Progenitor cell of endocrine pancreas (in vitro differentiated cells): Measurements from ENCODE around the gene VSTM2B. TPM values are rescaled to one million over a fixed set of nuclear protein-coding genes. Genes with fewer than 3 reads are reported as not detected.

Experiments
- DNase-seq: peaks from one replicate; pipeline ENCODE4 v3.0.0; 2021; ENCODE audit warnings: low spot score; ENCODE audit not compliant: unreplicated experiment
- H3K27ac Mint-ChIP-seq: 2 replicates; pipeline ENCODE4 v1.8.0; 2021; ENCODE audit warnings: mild to moderate bottlenecking, moderate library complexity, mixed read lengths
- H3K27me3 Mint-ChIP-seq: 2 replicates; pipeline ENCODE4 v1.8.0; 2021; ENCODE audit warnings: mixed read lengths
- H3K36me3 Mint-ChIP-seq: 2 replicates; pipeline ENCODE4 v1.8.0; 2022; ENCODE audit warnings: mixed read lengths; ENCODE audit not compliant: insufficient read depth
- H3K4me1 Mint-ChIP-seq: 2 replicates; pipeline ENCODE4 v1.8.0; 2021; ENCODE audit warnings: low read depth, mixed read lengths
- H3K4me3 Mint-ChIP-seq: 2 replicates; pipeline ENCODE4 v1.8.0; 2021; ENCODE audit warnings: low read depth, mild to moderate bottlenecking, moderate library complexity, mixed read lengths
- H3K9me3 Mint-ChIP-seq: 2 replicates; pipeline ENCODE4 v1.8.0; 2021; ENCODE audit warnings: low read depth, mixed read lengths
- CTCF ChIP-seq: fragments of 200-600 bp; sonication (generic); IDR thresholded peaks from one replicate; pipeline ENCODE4 v1.5.0; 2021; ENCODE audit warnings: antibody characterized with exemption, mild to moderate bottlenecking; ENCODE audit not compliant: unreplicated experiment
- total RNA-seq: library from RNA; stranded (reverse); gene quantifications from 2 replicates; pipeline ENCODE4 v1.2.1, GENCODE V29; 2021

VSTM2B gene
- total RNA-seq, 1 donor from 2014 or later: not detected

DNA sequence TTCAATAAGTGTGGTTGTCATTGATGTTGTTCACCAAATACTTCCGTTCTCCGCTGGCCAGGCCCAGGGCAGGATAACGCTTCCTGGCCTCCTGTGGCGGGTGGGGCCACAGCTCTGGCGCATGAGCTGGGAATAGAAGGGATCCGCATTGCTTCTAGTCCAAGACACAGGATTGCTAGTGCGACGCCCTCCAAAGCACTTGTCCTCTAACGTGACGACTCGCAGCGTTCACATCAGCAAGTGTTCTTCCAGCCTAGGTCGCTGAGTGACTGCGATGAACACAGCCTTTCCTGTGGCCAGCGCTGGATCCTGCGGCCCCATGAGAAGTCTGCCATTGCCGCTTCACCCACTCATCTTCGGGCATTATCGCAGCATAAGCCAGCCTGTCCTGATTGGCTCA, 39.4 kb downstream of the VSTM2B start:
- no peak overlapping the region for H3K4me3 Mint-ChIP-seq
- no peak for TF ChIP-seq CTCF
- no peaks in the 10 kb centered on the region for H3K36me3 Mint-ChIP-seq
- H3K27ac Mint-ChIP-seq: no peak overlapping the region
- no peak for DNase-seq
- peaks cover 44% of the 10 kb centered on the region for H3K27me3 Mint-ChIP-seq
- no peaks in the 10 kb centered on the region for H3K4me1 Mint-ChIP-seq
- H3K9me3 Mint-ChIP-seq: no peaks in the 10 kb centered on the region

- no peaks in the 10 kb centered on the region for H3K36me3 Mint-ChIP-seq
- no peak overlapping the region for H3K4me3 Mint-ChIP-seq
- DNase-seq: no peak
- H3K27ac Mint-ChIP-seq: no peak overlapping the region
- peaks cover 52% of the 10 kb centered on the region for H3K27me3 Mint-ChIP-seq
- H3K9me3 Mint-ChIP-seq: no peaks in the 10 kb centered on the region
- no peaks in the 10 kb centered on the region for H3K4me1 Mint-ChIP-seq
- no peak for TF ChIP-seq CTCF
Observed at GRCh38 chr19:29566496-29567054, 40.8 kb downstream of the VSTM2B start.

DNA sequence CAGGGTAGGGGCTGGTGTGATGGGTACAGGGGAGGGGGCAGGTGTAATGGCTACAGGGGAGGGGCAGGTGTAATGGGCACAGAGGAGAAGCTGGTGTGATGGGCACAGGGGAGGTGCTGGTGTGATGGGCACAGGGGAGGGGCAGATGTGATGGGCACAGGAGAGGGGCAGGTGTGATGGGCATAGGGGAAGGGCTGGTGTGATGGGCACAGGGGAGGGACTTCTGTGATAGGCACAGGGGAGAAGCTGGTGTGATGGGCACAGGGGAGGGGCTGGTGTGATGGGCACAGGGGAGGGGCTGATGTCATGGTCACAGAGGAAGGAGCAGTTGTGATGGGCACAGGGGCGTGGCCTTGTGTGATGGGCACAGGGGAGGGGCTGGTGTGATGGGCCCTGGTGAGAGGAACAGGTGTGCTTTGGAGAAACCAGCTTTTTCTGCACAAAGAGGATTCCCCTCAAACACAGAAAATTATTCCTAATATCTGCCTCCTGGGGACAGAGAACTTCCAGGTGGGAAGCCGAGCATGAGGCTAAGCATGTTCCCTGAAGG, 41.6 kb downstream of the VSTM2B start:
- Mint-ChIP-seq H3K36me3 (no peaks in the 10 kb centered on the region), H3K4me3 (no peak overlapping the region), H3K4me1 (no peaks in the 10 kb centered on the region), H3K27ac (no peak overlapping the region), H3K27me3 (peaks cover 58% of the 10 kb centered on the region), H3K9me3 (no peaks in the 10 kb centered on the region)
- no peak for TF ChIP-seq CTCF
- no peak for DNase-seq

DNA sequence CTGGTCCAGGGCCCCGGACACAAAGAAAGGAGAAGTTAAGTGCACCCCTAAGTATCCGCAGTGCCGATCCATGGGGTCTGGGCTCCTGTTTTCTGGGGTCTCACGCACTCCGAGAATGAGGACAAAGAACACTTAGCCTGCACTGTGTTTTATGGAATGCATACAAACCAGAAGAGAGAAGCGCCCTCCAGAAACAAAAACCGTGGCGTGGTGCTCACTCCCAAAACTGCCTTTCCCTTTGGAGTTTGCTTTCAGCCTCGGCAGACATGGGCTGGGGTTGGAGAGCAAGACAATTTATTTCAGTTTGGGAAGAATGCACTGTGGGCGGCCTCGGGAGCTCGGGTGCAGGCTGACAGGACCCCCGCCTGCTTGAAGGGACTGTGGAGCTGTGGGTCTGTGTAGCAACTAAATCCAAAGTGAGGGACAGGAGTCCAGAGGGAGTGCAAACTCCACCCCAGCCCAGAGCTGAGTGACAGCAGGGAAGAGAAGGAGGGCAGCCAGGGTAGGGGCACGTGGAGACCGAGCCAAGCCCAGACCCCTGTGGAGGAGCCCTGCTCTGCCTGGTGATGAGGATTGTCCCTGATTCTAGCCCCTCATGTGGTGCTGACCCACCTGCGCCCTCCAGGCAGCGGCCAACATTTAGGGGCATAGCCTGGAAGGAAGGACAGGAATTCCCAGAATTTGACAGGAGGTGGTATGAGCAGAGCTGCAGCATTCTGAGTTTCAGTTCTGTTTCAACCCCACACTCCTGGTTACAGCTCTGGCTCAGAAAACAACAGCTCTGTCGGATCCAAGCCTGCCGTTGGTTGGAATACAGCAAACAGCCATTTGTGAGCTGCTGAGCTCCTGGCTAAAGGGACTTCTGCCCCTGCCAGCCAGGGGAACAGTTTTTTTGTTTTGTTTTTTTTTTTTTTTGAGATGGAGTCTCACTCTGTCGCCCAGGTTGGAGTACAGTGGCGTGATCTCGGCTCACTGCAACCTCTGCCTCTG, 42.5 kb downstream of the VSTM2B start:
- H3K4me1 Mint-ChIP-seq: no peaks in the 10 kb centered on the region
- no peak overlapping the region for H3K4me3 Mint-ChIP-seq
- no peak for TF ChIP-seq CTCF
- peaks cover 56% of the 10 kb centered on the region for H3K27me3 Mint-ChIP-seq
- H3K9me3 Mint-ChIP-seq: no peaks in the 10 kb centered on the region
- no peak for DNase-seq
- no peaks in the 10 kb centered on the region for H3K36me3 Mint-ChIP-seq
- no peak overlapping the region for H3K27ac Mint-ChIP-seq
